Hepatocyte (in vitro differentiated cells): ENCODE data around the gene DOHH.

Experiments
- CTCF ChIP-seq: fragments of 200-600 bp; sonication (generic); IDR thresholded peaks from 2 replicates; pipeline ENCODE4 v1.5.1; 2016; ENCODE audit warnings: antibody characterized with exemption, mild to moderate bottlenecking; ENCODE audit not compliant: poor library complexity
- EZH2 ChIP-seq: fragments of 200-600 bp; sonication (generic); IDR thresholded peaks from 2 replicates; pipeline ENCODE4 v1.6.1; 2016; ENCODE audit warnings: antibody characterized with exemption, mild to moderate bottlenecking, borderline replicate concordance
- EZH2phosphoT487 ChIP-seq: fragments of 200-600 bp; sonication (generic); IDR thresholded peaks from one replicate; pipeline ENCODE4 v1.6.1; 2018; ENCODE audit warnings: antibody characterized with exemption, mild to moderate bottlenecking, low read depth, moderate library complexity; ENCODE audit not compliant: unreplicated experiment, severe bottlenecking

- TF ChIP-seq CTCF: no peak
- TF ChIP-seq EZH2: no peak
- TF ChIP-seq EZH2phosphoT487: no peak
Measured at GRCh38 chr19:3527238-3527910, 26.9 kb upstream of the DOHH start.
